Activated CD4-positive, alpha-beta T cell treated with anti-CD3 and anti-CD28 coated beads for 24 hours (primary cell): ENCODE results near the gene UGT2A2.

ENCODE experiments used
- DNase-seq, 2 donors: peaks; one replicate each; pipeline ENCODE4 v3.0.0-alpha.2; 2020; ENCODE audit warnings: low read depth in 2 of 2

The UGT2A2 gene

GRCh38 chr4:69576251-69576877, 63.1 kb downstream of the UGT2A2 start:
- DNase-seq: no peak

DNA sequence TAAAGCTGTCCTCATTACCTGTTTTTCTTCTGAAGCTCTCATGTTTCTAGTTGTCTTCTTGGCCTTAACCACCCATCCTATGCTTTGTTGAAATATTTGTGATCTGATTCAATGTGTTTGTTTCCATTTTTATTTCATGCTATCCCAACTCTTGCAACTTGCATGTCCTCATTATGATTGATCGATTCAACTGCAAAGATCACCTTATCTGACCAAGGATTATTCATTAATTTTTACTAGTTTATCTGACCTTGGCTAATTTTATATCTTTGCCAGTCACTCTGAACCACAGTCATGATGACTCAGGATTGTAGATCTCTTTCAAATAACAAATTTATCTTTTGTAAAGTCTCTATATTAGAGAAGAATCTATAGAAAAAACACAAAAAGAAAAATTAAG, 70.7 kb downstream of the UGT2A2 start:
- DNase-seq: no peak

DNA sequence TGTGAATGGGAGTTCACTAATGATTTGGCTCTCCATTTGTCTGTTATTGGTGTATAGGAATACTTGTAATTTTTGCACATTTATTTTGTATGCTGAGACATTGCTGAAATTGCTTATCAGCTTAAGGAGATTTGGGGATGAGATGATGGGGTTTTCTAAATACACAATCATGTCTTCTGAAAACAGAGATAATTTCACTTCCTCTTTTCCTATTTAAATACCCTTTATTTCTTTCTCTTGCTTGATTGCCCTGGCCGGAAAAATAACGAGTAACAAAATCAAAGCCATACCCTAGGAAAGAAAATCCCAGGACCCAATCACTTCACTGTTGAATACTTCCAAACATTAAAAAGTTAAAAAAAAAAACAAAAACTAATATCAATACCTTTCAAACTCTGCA, 76.0 kb downstream of the UGT2A2 start:
- DNase-seq: no peak

DNA sequence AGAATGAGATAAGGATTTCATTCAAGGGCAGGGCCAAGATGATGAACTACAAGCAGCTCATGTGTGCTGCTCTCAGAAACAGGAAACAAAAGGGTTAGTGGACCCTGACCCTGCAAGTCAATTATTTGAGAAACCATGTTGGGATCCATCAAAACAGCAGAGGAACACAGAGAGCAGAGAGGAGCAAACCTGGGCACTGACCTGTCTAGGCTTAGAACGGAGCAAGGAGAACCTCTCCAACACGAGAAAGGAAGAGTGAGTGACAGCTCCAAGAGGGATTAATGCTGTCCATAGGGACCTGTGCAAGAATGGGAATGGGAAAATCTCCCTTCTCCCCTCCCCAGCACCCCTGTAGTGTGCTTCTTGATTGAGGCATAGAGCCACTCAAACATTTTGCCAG, 89.8 kb downstream of the UGT2A2 start:
- DNase-seq: no peak

- DNase-seq: no peak
These were observed 93.2 kb downstream of the UGT2A2 start for GRCh38 chr4:69546134-69546765.
